HuH-7 (cell line): ENCODE results near the gene ZNF580.

Experiments used
- DNase-seq: peaks from one replicate; pipeline ENCODE4 v3.0.0; 2011; ENCODE audit warnings: low spot score

Gene ZNF580

DNA sequence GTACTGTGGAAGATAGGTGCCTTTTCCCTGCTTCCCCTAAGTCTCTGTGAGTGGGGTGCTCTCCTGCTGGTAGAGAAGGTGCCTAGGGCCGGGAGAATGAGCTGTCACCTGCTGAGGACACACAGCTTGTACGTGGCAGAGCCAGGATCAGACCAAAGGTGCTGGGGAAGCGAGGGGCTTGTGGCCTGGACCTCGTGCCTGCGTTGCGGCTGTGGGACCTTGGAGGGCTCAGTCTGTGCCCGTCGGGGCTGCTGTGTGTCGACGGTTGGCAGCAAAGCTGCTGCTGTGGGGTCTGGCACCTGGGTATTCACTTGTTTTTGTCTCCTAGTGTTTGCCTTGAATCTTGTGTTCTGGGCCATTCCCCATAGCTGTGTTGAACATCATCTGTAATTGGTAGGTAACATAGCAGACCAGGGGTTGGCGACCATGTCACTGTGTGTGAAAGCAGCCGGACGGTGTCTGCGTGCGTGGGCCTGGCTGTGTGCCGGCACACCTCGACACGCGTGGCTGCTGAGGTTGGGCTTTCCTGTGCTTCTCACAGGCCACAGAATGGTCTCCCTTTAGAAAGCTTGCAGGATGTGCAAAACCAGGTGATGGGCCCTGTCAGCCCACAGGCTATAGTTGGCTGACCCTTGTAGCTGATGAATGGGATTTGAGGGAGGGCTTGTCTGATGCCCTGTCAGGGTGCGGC, 23.2 kb downstream of the ZNF580 start:
- DNase-seq, result no peak

DNA sequence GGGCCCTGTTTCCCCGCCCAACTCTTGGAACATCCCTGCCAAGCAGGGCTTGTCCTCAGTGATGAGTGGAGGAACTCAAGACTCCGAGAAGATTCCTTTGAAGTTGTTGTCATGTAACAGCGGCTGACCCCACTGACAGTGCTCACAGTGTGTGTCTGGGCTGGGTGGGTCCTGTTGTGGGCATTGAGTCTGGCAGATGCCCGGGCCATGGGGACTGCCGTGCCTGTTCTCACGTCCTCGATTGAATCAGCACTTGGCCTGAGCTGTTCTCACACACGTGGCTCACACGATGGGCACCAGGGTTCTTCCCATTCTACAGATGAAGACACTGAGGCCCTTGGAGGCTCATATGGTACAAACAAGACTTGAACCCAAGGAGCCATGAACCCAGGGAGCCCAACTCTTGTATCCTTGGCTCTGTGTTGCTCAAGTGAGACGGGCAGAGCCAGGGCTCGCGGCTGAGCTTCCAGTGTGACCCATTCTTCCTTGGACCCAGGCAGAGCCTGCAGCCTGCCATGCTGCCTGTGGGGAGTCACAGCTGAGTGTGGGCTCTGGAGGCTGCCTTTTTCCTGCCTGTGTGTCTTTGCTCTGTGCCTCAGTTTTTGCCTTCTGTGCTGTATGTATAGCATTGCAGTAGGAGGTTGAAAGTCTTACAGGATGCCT, 25.7 kb downstream of the ZNF580 start:
- DNase-seq, result no peak

DNA sequence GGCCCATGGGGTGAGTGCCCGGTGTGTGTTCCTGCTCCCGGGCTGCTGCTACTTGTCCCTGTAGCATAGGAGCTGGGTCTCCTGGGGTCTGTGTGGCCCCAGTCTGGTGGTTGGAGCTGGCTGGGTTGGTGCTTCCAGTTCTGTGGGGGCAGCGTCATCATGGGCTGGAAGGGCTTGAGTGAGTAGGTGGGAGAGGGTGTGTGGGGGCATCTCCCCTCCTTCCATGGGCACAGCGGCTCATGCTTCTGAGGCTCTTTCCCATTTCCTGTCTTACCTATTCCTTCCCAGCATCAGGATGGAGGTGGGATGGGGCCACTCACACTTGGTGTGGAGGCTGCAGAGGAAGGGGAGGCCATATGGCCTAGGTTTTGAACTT, 26.2 kb downstream of the ZNF580 start:
- no peak for DNase-seq

DNA sequence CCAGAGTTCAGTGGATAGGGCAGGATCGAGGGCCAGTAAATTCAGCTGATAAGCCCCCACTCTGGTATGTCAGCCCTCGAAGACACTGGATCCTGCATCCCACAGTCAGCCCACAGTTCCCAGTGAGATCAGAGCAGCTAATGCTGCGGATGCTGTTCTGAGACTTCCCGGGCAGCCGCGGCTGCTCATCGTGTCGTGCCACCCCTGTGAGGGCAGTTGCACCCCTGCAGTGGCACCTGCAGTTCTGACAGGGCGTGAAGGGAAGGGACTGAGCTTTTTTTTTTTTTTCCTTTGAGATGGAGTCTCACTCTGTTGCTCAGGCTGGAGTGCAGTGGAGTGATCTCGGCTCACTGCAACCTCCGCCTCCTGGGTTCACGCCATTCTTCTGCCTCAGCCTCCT, 26.7 kb downstream of the ZNF580 start:
- no peak for DNase-seq

DNA sequence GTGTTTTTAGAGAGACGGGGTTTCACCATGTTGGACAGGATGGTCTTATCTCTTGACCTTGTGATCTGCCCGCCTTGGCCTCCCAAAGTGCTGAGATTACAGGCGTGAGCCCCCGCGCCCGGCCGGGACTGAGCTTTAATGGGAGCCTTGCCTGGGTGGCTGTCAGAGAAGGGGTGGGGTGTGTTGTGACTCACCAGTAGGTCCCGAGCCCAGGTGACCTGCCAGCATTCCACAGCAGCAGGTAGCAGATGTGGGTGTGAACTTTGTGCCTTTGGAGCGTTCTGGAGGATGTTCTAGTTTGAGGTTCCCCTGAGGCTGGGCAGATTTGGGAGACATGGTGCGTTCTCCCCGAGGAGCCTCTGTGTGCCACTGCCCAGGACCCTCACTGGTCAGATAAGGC, 27.2 kb downstream of the ZNF580 start:
- DNase-seq, result no peak

DNA sequence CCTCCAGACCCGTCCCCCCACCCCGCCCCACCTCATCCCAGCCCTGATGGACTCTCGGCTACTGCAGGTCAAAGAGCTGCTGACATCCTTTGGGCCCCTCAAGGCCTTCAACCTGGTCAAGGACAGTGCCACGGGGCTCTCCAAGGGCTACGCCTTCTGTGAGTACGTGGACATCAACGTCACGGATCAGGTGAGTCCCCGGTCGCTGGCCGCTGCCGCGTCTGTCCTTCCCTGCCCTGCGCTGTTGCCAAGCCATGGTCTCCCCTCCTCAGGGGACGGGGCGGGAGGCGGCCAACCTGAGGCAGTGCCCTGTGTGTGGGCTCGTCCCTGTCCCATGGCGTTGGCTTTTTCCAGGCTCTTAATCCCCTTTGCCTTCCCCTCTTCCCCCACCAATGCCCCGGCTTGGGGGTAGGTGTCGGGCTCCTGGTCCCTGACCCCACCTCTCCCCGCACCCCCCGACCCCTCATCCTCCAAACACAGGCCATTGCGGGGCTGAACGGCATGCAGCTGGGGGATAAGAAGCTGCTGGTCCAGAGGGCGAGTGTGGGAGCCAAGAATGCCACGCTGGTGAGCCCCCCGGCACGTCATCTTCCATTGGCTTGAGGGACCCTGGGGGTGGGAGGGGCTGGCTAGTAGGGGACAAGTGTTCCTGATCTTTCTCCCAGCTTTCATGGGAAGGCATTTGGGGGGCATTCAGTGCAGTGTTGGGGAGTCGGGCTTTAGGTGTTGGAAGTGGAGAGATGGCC, 28.0 kb downstream of the ZNF580 start:
- DNase-seq, result no peak

DNA sequence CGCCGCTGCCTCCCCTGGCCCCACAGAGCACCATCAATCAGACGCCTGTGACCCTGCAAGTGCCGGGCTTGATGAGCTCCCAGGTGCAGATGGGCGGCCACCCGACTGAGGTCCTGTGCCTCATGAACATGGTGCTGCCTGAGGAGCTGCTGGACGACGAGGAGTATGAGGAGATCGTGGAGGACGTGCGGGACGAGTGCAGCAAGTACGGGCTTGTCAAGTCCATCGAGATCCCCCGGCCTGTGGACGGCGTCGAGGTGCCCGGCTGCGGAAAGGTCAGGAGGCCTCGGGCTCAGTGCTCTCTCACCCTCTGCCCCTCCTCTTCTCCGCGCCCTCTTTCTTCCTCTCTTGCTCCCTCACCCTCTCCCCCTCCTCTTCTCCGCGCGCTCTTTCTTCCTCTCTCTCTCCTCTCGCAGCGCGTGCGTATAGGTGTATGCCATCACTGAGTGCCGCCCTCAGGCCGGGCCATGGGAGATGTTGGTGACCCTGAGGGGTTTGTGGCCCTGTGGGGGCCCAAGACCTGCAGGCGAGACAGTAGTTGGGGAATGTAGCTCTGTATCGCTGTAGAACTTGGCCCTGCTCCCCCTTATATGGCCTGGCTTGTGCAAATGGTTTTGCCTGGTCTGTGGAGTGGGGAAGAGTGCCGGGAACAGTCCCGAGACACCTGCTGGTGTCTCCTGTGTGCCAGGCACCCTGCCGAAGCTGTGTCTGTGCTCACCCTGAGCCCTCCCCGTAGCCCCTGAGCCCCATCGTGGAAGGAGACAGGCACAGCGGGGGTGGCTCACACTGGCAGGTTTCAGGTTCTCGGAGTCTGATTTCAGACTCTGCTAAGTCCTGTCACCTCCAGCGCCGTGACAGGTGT, 28.8 kb downstream of the ZNF580 start:
- DNase-seq, result no peak

DNA sequence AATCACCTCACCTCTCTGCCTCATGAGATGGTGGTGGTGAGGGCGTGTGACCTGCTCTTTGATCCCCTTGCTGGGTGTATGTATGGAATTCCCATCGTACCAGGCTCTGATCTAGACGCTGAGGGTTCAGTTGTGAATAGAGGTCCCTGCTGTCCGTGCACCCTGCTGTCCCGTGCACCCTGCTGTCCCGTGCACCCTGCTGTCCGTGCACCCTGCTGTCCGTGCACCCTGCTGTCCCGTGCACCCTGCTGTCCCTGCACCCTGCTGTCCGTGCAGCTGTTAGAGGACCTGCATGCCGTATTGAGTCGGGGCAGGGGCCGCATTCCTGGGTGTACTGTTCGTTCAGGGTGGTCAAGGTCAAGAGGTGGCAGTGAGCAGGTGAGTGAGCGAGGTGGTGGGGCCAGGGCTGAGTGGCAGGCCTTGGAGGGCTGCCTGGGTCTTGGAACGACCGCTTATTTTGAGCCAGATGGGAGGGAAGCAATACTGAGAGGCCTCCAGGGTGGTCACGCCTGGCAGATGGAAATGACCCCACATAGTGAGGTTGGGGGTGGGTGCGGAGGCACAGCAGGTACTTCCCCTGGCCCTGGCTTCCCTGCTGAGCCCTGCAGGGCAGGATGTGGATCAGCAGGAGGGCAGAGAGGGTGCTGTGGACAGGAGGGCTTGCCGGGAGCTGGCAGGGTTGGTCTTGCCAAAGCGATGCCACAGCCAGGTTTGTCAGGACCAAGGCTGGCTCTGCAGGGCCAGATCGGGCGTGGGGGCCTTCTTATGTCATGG, 29.7 kb downstream of the ZNF580 start:
- no peak for DNase-seq

DNA sequence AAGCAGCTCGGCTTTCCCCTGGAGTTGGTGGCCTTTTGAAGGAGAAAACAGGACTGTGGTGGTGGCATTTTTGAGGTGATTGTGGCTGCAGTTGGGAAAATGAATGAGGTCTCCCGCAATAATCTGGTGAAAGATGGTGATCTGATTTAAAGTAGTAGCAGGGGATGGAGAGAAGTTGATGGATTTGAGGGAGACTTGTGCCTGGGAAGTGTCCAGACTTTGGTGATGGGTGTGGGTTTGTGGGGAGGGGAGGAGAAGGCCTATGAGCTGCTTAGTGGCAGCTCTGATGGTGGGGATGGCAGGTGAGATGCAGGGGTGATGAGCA, 30.2 kb downstream of the ZNF580 start:
- DNase-seq, result no peak

DNA sequence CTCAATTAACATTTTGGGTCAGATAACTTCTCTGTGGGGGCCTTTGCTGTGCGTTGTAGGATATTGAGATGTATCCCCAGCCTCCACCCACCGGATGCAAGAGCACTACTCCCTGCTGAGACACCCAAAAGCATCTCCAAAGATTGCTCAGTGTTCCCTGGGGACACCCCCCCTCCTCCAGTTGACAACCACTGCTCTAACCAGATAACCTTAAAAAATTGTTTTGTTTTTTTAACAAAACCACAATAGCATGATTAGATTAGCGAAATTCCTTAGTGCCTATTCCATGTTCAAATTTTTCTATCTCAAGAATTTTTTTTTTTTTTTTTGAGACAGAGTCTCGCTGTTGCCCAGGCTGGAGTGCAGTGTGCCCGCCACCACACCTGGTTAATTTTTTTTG, 31.6 kb downstream of the ZNF580 start:
- DNase-seq, result no peak

DNA sequence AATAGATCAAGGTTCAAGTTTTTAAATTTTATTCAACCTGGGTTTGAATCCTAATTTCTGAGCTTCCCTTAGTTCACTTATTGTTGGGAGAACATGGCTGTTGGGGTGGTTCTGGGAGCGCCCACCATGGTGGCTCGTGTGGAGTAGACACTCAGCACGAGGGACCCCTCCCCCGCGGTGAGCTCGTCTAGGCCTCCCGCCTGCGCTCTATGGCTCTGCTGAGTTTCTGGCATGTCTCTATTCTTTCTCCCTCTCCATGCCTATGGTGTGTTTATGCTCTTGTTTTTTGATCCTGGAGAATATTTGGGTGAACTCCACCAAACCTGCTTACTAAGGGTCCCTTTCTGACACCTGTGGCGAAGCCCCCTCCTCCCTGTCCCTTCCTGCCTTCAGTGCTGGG, 32.7 kb downstream of the ZNF580 start:
- no peak for DNase-seq

DNA sequence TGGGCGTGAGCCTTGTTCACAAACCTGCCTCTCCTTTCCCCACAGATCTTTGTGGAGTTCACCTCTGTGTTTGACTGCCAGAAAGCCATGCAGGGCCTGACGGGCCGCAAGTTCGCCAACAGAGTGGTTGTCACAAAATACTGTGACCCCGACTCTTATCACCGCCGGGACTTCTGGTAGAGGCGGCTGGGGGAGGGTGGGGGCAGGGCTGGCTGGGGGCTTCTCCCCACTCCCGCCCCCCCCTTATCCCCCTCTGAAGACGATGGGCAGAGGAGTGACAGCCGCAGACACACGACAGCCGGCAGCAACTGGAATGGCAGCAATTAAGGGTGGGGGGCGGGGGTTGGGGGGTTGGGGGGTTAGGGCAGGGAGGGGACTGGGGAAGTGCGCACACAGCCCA, 33.1 kb downstream of the ZNF580 start:
- no peak for DNase-seq

DNA sequence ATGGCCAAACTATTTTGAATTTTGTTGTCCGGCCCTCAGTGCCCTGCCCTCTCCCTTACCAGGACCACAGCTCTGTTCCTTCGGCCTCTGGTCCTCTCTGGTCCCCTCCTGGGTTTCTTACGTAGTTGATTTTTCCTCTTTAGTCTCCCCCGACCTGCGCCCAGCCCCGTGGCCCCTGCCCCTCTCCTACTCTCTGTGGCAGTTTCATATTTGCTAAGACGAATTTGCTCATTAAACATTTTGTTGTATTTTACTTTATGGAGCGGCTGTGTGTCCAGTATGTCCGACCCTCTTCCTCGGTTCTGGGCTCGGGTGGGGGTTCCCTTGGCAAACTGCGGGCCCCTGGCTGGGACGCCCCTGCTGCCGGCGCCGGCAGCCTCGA, 33.6 kb downstream of the ZNF580 start:
- no peak for DNase-seq

DNA sequence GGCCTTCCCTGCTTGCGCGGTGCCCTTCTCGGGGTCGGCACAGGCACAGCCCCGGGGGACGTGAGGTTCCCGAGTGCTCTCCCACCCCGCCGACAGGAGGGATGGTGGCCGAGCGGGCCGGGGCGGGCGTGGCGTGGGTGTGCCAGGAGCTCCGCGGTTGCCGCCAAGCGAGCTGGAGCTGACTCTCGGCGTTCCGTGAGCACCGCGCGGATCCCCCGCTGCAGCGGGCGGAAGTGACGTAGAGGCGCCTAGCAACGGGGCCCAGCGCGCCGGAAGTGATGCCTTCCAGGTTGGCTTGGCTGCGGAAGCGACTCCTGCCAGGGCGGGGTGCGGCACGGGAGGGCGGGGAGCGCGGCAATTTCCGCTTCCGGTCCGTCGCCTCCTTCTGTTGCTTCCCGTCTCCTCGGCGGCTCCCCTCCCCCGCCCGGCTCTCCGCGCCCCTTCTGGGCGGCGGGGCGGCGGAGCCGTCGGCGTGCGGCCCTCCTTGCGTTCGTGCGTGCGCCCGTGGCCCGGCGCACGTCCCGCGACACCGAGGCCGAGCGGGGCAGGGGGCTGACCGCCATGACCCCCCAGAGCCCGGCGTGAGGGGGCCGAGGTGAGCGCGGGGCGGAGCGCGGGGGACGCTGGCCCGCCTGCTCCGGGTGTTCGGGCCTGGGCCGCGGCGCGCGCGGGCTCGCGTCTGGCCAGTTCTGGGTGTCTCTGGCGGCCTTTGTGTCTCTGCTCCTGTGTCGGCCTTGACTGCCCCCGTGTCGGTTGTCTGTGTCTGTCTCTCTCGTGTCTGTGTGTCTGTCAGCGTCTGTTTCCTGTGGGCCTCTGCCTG, 34.2 kb downstream of the ZNF580 start, which contains the start of gene EPN1:
Gene EPN1, plus strand, starts transcription at position 386 of the 820 bp plus-strand sequence. CDS start 3,402 bp downstream, outside the sequence.
- peak; percentile 98 for DNase-seq

DNA sequence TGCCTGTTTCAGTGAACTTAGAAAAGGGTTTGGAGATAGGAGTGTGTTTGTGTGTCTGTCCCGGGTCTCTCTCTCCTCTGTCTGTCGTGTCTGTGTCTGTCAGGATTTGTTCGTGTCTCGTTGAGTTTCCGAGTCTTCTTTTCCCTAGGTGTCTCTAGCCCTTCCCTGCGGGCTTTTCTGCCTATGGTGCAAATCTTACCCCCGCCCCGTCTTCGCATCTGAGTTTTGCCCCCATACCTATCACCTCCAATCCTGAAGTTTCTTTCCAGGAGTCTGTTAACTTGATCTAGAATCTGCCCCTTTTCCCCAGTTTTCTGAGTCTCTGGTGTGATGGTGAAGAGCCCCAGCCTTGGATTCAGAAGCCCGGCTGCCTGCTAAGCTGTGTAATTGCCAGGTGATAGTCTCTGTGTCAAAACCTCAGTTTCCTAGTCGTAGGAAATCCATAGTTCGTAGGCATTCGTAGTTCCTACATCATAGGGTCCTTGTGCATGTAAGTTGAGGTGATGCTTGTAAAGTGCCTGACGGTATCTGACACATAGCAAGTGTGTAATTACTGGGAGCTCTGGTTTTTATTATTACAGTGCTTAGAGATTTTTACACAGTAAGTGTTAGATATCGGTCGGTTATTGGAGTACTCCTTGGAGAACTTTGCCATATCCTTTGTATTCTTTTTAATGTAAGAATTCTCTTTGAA, 35.0 kb downstream of the ZNF580 start:
- no peak for DNase-seq

DNA sequence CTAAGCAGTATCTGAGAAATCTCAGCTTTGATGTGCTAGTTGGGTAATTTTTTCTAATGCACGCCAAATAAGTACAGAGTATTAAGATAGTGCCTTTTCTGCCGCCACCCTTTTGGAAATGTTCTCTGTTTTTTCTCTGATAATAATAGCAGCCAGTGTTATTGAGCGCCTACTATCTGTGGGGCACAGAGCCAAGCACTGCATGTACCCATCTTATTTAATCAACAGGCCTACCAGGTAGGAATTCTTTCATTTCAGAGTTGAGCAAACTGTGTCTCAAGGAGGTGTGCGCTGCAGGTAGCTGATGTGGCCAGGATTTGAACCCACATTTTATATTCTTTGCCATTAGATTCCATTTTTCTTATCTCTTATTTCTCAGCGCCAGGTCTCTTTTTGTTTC, 35.6 kb downstream of the ZNF580 start:
- DNase-seq, result no peak

DNA sequence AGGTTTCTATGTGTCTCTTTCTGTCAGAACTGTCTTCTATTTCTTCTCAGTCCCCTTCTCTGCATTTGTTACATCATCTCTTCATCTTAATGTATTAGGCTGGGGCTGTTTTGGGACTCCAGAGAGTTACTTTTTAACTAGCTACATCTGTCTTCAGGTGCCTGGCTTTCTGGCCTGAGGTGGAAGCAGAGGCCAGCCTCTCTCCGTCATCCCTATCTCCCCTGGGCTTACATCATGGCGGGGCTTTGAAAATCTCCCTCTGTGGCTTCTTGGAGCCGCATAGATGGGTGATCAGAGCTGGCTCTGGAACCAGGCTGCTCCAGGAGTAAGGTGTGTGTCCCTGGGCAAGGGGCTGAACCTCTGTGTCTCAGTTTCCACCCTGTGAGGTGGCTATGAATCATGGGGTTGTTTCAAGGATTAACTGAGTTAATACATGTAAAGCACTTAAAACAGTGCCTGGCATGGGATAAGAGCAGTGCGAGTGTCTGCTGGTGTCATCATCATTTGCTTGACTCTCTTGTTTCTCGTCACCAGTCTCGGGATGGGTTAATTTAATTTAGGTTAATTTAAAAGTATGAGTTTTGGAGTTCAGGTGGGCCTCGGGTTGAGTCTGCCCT, 36.2 kb downstream of the ZNF580 start:
- no peak for DNase-seq

DNA sequence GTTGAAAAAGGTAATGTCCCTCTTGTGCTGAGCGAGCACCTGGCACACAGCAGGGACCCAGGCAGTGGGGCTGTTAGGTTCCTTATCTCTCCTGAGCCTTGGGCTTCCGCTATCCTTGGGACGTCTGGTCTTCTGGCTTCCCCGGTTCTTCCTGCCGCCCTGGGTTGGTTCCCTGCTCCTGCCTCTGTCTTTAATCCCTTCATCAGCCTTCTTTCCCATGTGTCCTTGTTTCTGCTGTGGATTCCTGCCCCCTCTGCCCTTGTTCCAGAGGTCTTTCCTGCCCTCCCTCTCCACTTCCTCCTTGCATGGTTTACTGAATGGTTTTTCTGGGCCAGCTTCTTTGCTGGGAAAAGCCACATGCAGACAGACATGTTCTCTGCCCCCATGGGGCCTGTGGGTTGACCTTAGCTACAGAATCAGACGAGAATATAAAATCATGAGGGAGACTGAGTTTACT, 36.8 kb downstream of the ZNF580 start:
- no peak for DNase-seq

DNA sequence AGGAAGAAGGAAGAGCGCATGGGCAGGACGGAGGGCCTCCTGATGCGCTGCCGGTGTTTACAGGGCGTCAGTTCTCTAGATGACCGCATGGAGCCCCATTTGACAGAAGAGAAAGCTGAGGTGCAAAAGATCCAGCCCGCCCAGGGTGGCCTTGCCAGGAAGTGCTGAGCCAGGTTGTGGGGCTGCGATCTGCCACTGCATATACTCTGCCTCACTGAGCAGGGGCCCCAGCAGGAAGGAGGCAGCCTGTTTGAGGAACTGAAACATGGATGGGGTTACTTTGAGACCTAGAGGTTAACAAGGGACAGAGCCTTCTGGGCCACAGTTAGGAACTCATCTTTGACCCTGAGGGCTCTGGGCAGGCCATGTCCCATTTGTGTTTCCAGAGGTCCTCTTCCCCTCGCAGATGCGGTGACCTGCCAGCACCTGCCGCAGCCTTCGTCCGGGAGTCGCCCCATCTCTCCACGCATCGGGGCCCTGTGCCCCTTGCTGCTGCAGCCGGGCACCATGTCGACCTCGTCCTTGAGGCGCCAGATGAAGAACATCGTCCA, 37.4 kb downstream of the ZNF580 start:
- DNase-seq, result no peak
